ENCODE data around the gene SURF4.
A peak's percentile ranks its signal among the peaks of the same experiment; 100 is the strongest.

The SURF4 gene

DNA sequence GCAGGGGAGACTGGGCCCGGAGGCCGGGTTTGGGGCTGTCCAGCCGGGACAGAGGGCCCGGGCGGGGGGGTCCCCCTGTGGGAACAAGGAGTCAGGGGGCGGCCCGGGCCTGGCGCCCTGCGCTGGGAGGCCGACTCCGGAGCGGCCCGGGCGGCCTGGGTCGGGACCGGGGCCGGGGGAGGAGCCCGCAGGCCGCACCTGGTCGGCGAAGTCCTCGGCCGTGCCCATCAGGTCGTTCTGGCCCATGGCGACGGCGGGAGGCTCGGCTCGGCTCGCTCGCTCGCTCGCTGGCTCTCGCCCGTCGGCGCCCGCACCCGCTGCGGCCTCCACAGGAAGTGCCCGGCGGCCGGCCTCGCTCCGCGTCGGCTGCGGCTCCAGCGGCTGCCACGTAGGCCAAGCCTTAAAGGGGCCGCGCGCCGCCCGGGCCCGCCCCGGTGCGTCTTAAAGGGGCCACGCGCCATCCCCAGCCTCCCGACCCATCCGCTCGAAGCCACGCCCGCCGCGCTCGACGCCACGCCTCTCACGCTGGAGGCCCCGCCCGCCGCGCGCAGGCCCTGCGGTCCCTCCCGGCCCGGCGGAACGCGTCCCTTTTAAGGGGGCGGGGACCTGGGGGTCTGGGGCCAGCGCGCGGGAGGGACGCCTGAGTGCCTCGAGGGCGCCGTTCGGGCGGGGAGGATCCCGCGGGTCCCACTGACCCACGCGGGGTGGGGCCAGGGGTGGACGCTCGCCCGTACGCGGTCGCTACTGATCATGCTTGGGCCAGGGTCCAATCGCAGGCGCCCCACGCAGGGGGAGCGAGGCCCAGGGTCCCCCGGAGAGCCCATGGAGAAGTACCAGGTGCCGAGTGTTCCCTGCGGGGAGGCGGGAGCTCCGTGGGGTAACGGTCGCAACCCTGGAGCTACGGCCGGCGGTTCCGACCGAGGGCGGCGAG lies at the start of gene SURF4, which contains the start of gene STKLD1:
TSS of gene SURF4 (minus strand) at position 337 of the 931 bp plus-strand sequence. CDS start at position 246, 91 bp downstream.
TSS of gene STKLD1 (plus strand) at position 643 of the 931 bp plus-strand sequence. CDS start at position 751, 108 bp downstream.
- H3K27ac ChIP-seq (ENCODE audit: low read depth, low read length): peak within 1 kb of the TSS; percentile 86
- H3K27me3 ChIP-seq (ENCODE audit: control insufficient read depth, insufficient read depth, low read length): peaks cover 12% of the 10 kb centered on the region; the same call in 1 of the 2 replicates
- peak within 1 kb of the TSS; percentile 91 for H3K4me3 ChIP-seq (ENCODE audit: low read depth, low read length)
- peaks cover 23% of the 10 kb centered on the region for H3K36me3 ChIP-seq (ENCODE audit: control insufficient read depth, insufficient read depth, low read length)
- H3K9me3 ChIP-seq (ENCODE audit: control insufficient read depth, insufficient read depth, low read depth, low read length): no peaks in the 10 kb centered on the region
- H3K9ac ChIP-seq (ENCODE audit: low read length): peak within 1 kb of the TSS; percentile 94
- peaks cover 3% of the 10 kb centered on the region; the same call in 1 of the 2 replicates for H3K4me1 ChIP-seq (ENCODE audit: control insufficient read depth, insufficient read depth, low read length)

DNA sequence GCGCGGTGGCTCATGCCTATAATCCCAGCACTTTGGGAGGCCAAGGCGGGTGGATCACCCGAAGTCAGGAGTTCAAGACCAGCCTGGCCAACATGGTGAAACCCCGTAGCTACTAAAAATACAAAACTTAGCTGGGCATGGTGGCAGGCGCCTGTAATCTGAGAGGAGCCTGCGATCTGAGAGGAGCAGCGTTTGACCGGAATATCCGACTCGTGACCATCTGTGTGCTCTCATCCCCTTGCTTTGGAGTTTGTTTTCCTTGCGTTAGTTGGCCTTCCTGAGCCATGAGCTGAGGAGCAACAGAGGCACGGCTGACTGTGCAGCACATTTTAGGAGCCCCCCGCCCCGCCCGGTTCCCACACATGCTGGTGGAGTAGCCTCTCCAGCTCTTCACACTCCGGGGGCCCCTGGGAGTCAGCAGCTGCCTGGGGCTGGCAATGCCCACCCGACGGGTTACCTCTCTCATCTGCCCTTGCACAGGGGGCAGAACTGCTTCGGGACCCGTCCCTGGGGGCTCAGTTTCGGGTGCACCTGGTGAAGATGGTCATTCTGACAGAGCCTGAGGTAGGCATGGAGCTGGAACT lies 49.3 kb upstream of the SURF4 start:
- peaks cover 4% of the 10 kb centered on the region for H3K27me3 ChIP-seq (ENCODE audit: control insufficient read depth, insufficient read depth, low read length)
- peaks cover 18% of the 10 kb centered on the region; the same call in 1 of the 2 replicates for H3K4me1 ChIP-seq (ENCODE audit: control insufficient read depth, insufficient read depth, low read length)

GRCh38 chr9:133424187-133424586 lies 48.3 kb upstream of the SURF4 start:
- H3K36me3 ChIP-seq (ENCODE audit: control insufficient read depth, insufficient read depth, low read length): peaks cover 6% of the 10 kb centered on the region; the same call in 1 of the 2 replicates
- no peak overlapping the region for H3K9ac ChIP-seq (ENCODE audit: low read length)
- H3K4me3 ChIP-seq (ENCODE audit: low read depth, low read length): no peak overlapping the region
- H3K9me3 ChIP-seq (ENCODE audit: control insufficient read depth, insufficient read depth, low read depth, low read length): no peaks in the 10 kb centered on the region
- H3K4me1 ChIP-seq (ENCODE audit: control insufficient read depth, insufficient read depth, low read length): peaks cover 18% of the 10 kb centered on the region; the same call in 1 of the 2 replicates
- no peaks in the 10 kb centered on the region for H3K27me3 ChIP-seq (ENCODE audit: control insufficient read depth, insufficient read depth, low read length)
- no peak overlapping the region for H3K27ac ChIP-seq (ENCODE audit: low read depth, low read length)

More for the DNA sequence above, 49.3 kb upstream of the SURF4 start:
- Histone ChIP-seq H3K4me3 (ENCODE audit: low read depth, low read length) (no peak overlapping the region), H3K27ac (ENCODE audit: low read depth, low read length) (no peak overlapping the region), H3K9me3 (ENCODE audit: control insufficient read depth, insufficient read depth, low read depth, low read length) (no peaks in the 10 kb centered on the region), H3K36me3 (ENCODE audit: control insufficient read depth, insufficient read depth, low read length) (peaks cover 6% of the 10 kb centered on the region; the same call in 1 of the 2 replicates), H3K9ac (ENCODE audit: low read length) (no peak overlapping the region)

GRCh38 chr9:133423216-133423615 lies 47.4 kb upstream of the SURF4 start:
- no peak overlapping the region for H3K27ac ChIP-seq (ENCODE audit: low read depth, low read length)
- H3K4me1 ChIP-seq (ENCODE audit: control insufficient read depth, insufficient read depth, low read length): peaks cover 17% of the 10 kb centered on the region; the same call in 1 of the 2 replicates
- H3K36me3 ChIP-seq (ENCODE audit: control insufficient read depth, insufficient read depth, low read length): peaks cover 6% of the 10 kb centered on the region; the same call in 1 of the 2 replicates
- no peaks in the 10 kb centered on the region for H3K9me3 ChIP-seq (ENCODE audit: control insufficient read depth, insufficient read depth, low read depth, low read length)
- H3K9ac ChIP-seq (ENCODE audit: low read length): no peak overlapping the region
- no peaks in the 10 kb centered on the region for H3K27me3 ChIP-seq (ENCODE audit: control insufficient read depth, insufficient read depth, low read length)
- H3K4me3 ChIP-seq (ENCODE audit: low read depth, low read length): no peak overlapping the region

DNA sequence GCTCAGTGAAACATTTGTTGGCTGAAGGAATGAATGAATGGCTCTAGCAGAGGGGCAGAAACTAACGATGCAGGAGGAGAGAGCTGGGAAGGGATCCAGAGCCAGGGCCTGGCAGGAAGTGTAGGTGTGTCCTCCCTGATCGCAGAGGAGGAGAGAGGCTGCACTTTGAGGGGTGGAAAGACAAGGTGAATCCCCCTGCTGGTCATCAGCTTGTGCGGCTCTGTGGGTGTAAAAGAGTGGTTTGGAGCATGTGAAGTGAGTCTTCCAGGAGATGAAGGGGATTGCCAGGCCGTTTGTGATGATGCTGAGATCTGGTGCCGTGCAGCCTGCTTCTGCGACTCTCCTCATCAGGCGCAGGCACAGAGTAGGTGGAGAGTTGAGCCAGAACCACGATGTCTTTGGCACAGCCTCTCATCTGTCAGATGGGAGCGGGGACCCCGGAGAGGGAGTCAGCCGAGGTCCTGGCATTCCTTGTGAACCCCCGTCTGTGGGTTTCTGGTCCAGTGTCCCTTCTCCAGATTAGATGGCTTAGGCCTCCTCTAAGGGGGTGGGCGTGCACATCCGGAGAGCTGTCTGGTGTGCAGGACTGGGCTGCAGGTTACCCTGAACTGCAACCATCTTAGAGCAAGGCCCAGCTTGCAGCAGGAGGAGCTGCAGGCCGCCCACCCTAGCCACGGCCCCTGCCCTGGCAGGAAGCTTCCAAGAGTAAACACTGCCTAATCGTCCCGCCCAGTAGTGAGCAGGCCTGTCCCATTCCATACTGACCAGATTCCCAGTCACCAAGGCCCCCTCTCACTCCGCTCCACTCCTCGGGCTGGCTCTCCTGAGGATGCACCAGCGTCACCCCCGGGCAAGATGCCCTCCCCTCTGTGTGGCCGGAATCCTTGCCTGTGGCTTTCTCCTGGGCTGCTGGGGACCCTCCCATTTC lies 46.0 kb upstream of the SURF4 start, which contains the start of gene ADAMTS13:
TSS of gene ADAMTS13 (plus strand) at position 753 of the 928 bp plus-strand sequence. CDS start at position 830, 77 bp downstream.
- Histone ChIP-seq H3K27me3 (ENCODE audit: control insufficient read depth, insufficient read depth, low read length) (no peaks in the 10 kb centered on the region), H3K4me1 (ENCODE audit: control insufficient read depth, insufficient read depth, low read length) (peaks cover 11% of the 10 kb centered on the region; the same call in 1 of the 2 replicates), H3K9ac (ENCODE audit: low read length) (no peak within 1 kb of the TSS), H3K4me3 (ENCODE audit: low read depth, low read length) (no peak within 1 kb of the TSS), H3K9me3 (ENCODE audit: control insufficient read depth, insufficient read depth, low read depth, low read length) (no peaks in the 10 kb centered on the region), H3K27ac (ENCODE audit: low read depth, low read length) (no peak within 1 kb of the TSS), H3K36me3 (ENCODE audit: control insufficient read depth, insufficient read depth, low read length) (peaks cover 6% of the 10 kb centered on the region; the same call in 1 of the 2 replicates)

DNA sequence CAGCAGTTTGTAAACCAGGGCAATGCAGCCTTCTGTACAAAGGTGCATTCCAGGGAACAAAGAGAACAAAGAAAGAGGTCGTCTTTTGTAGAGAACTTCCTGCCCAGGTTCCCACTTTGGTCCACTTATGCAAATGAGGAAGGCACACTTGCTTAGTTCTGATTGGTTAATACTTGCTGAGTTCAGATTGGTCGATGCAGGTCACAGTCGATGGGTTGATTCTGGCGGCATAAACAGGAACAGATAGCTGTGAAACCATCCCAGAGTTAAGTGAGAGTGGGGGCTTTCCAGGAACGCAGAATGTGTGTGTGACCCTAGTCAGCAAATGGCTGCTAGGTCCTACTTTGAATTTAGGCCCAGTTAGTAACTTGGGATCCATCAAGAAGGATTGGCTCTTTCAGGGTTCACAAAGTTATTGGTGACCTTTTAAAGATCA lies 44.5 kb upstream of the SURF4 start:
- H3K9me3 ChIP-seq (ENCODE audit: control insufficient read depth, insufficient read depth, low read depth, low read length): no peaks in the 10 kb centered on the region
- no peaks in the 10 kb centered on the region for H3K27me3 ChIP-seq (ENCODE audit: control insufficient read depth, insufficient read depth, low read length)
- H3K4me1 ChIP-seq (ENCODE audit: control insufficient read depth, insufficient read depth, low read length): peaks cover 17% of the 10 kb centered on the region; the same call in 1 of the 2 replicates
- no peak overlapping the region for H3K4me3 ChIP-seq (ENCODE audit: low read depth, low read length)
- no peak overlapping the region for H3K27ac ChIP-seq (ENCODE audit: low read depth, low read length)
- H3K36me3 ChIP-seq (ENCODE audit: control insufficient read depth, insufficient read depth, low read length): peaks cover 6% of the 10 kb centered on the region
- no peak overlapping the region for H3K9ac ChIP-seq (ENCODE audit: low read length)

GRCh38 chr9:133419005-133419404 lies 43.1 kb upstream of the SURF4 start:
- H3K27me3 ChIP-seq (ENCODE audit: control insufficient read depth, insufficient read depth, low read length): no peaks in the 10 kb centered on the region
- no peak overlapping the region for H3K27ac ChIP-seq (ENCODE audit: low read depth, low read length)
- peaks cover 17% of the 10 kb centered on the region; the same call in 1 of the 2 replicates for H3K4me1 ChIP-seq (ENCODE audit: control insufficient read depth, insufficient read depth, low read length)
- peaks cover 19% of the 10 kb centered on the region for H3K36me3 ChIP-seq (ENCODE audit: control insufficient read depth, insufficient read depth, low read length)
- H3K9me3 ChIP-seq (ENCODE audit: control insufficient read depth, insufficient read depth, low read depth, low read length): no peaks in the 10 kb centered on the region
- no peak overlapping the region for H3K9ac ChIP-seq (ENCODE audit: low read length)
- peak overlapping the region; percentile 76 for H3K4me3 ChIP-seq (ENCODE audit: low read depth, low read length)

DNA sequence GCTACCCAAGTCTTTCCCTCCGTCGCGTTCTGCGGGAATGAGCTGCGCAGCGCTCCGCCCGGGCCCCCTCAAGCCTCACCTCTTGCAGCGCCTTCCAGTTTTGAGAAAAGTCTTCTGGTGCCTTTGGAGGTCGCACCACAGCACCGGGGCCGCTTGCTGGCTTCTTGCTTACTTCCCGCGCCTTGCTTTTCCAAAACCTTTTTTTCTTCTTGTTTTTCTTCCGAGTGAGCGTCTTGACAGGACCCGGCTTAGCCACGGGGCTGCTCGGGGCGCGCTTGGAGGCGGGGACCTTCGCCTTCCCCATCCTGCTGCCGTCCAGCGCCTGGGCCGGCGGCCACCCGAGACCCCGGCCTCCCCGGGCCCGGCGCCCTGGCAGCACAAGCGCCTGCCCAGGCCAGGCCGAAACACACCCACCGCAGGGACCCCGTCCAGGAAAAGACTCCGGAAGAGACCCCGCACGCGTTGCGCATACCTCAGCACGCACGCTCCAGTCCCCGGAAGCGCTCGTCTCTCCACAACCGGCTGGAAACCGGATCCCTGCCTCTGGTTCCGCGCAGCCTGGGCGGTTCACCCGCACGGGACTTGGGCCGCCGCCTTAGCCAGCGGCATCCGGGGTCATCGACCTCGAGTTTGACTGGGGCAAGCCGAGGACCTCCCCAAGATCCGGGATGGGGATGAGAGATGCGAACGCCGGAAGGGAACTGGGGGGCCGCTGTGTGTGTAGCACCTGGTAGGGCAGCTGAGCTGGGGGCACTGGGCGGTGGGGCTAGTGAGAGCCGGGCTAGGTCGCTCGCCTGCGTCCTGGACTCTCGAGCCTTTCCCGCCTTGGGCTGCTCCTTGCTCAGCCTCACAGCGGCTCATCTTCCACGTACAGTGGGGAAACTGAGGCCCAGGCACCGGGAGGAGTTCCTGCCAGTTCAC lies 41.9 kb upstream of the SURF4 start, which contains the start of gene REXO4:
TSS of gene REXO4 (minus strand) at position 470 of the 921 bp plus-strand sequence. CDS start at position 304, 166 bp downstream.
- Histone ChIP-seq H3K27ac (ENCODE audit: low read depth, low read length) (peak within 1 kb of the TSS; percentile 82), H3K4me3 (ENCODE audit: low read depth, low read length) (peak within 1 kb of the TSS; percentile 76), H3K36me3 (ENCODE audit: control insufficient read depth, insufficient read depth, low read length) (peaks cover 29% of the 10 kb centered on the region), H3K4me1 (ENCODE audit: control insufficient read depth, insufficient read depth, low read length) (peaks cover 17% of the 10 kb centered on the region; the same call in 1 of the 2 replicates), H3K9ac (ENCODE audit: low read length) (peak within 1 kb of the TSS; percentile 72), H3K9me3 (ENCODE audit: control insufficient read depth, insufficient read depth, low read depth, low read length) (no peaks in the 10 kb centered on the region), H3K27me3 (ENCODE audit: control insufficient read depth, insufficient read depth, low read length) (no peaks in the 10 kb centered on the region)

- Histone ChIP-seq H3K9ac (ENCODE audit: low read length) (no peak overlapping the region), H3K27ac (ENCODE audit: low read depth, low read length) (no peak overlapping the region), H3K36me3 (ENCODE audit: control insufficient read depth, insufficient read depth, low read length) (peaks cover 52% of the 10 kb centered on the region), H3K27me3 (ENCODE audit: control insufficient read depth, insufficient read depth, low read length) (no peaks in the 10 kb centered on the region), H3K4me1 (ENCODE audit: control insufficient read depth, insufficient read depth, low read length) (peaks cover 6% of the 10 kb centered on the region; the same call in 1 of the 2 replicates), H3K4me3 (ENCODE audit: low read depth, low read length) (no peak overlapping the region), H3K9me3 (ENCODE audit: control insufficient read depth, insufficient read depth, low read depth, low read length) (no peaks in the 10 kb centered on the region)
These were observed 39.3 kb upstream of the SURF4 start for GRCh38 chr9:133415170-133415569.

Measured in HUES6 (cell line).